ENCODE measurements around the gene FSTL5.

FSTL5 gene

DNA sequence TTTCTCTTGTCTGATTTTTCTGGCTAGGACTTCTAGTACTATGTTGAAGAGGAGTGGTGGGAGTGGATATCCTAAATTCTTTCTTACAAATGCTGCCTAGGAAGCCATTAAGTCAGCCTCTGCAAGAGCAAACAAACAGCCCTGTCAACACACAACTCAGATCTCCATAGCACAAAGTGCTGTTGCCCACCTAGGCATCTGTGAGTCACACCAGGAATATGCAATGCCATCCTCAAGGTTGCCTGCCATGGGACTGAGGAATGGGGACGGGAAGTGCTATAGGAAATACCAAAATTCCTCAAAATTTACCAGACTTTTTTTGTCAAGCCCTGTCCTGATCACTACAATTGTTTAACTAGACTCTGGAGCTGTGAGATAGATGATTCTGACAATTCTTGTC, 466.9 kb downstream of the FSTL5 start:
- DNase-seq: no peak

GRCh38 chr4:161680146-161680545, 483.7 kb downstream of the FSTL5 start:
- no peak for DNase-seq

- DNase-seq: no peak
Observed at GRCh38 chr4:161664740-161665139, 499.1 kb downstream of the FSTL5 start.

GRCh38 chr4:161663844-161664243, 500.0 kb downstream of the FSTL5 start:
- no peak for DNase-seq

DNA sequence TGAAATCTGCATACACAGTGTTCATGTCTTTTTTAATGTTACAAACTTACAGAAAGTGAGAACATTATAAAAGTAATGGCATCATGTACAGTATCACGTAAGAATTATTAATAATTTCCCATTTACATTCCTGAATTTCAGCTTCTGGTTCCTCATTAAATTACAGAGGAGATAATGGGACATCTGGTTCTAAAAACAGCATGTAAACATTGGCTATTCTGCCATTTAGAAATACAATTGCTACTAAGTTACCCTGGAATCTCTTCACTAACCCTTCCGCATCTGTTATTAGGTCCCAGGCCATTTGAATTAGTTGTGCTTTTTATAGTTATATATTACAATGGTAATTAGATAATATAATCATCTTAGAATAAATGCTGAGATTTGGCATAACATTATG, 505.1 kb downstream of the FSTL5 start:
- no peak for DNase-seq

DNA sequence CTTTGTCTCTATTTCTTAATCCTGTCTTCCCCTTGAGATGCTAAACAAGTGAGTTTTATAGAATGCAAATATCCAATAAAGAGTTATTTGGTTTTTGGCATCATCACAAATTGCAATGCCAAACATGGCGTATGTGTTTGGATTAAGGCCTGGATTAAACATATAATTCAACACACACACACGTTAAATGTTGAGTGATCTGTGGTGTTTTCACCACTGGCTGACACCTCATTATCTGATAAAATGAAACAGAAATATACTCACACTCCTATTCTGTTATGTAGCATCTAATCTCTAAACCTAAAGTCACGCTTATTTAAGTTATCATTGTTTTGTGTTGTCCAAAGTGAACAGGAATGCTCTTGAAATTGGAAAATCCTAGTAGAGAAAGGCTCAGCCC, 506.2 kb downstream of the FSTL5 start:
- no peak for DNase-seq

GRCh38 chr4:161656594-161656993, 507.2 kb downstream of the FSTL5 start:
- no peak for DNase-seq

- DNase-seq: no peak
Observed at GRCh38 chr4:161655148-161655547, 508.7 kb downstream of the FSTL5 start.

GRCh38 chr4:161653697-161654096, 510.1 kb downstream of the FSTL5 start:
- no peak for DNase-seq

DNA sequence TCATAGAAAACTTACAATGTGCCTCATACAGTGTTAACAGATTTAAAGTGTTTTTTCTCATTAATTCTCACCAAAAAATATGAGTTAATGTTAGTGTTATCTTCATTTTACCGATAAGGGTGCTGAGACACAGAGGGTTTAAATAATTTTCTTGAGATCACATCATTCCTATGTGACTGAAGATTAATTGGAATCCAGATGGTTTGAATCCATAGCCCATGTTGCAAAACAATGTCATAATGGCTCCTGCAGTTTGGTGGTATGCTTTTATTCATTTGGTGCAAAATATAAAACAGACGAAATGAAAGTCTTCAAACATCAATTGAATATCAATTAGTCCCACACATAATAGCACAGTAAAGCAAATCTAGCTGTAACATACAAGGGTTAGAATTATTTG, 512.2 kb downstream of the FSTL5 start:
- no peak for DNase-seq

DNA sequence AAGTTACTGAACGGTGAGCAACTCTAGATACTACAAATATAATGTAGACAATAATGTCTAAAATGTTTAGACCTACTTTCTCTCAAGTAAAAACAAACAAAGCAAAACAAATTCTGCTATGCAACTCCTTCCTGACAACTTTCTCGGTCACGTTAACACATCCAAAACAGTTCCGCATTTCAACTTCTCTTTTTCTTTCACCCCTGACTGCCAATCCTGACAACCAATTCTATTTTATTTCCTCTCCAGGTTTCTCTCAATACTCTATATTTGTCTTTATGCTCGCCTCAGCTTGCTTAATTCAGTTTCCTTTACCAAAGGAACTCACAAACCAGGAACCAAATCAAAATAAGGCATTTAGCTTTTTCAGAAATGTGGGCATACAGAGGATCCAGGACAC, 513.0 kb downstream of the FSTL5 start:
- DNase-seq: no peak

DNA sequence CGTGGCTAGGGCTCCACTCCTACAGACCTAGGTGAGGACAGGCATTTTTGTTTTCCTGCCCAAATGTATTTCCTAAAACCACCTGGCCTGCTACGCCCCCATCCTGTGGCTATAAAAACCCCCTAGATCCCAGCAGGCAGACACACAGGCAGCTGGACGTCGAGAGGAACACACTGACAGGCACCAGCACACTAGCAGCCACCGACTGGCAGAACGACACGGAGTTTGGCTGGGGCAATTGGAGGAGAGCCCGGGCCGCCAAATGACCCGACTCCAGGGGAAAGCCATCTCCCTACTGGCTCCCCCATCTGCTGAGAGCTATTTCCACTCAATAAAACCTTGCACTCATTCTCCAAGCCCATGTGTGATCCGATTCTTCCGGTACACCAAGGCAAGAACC, 516.0 kb downstream of the FSTL5 start:
- no peak for DNase-seq

- DNase-seq: no peak
Observed at GRCh38 chr4:161642708-161643107, 521.1 kb downstream of the FSTL5 start.

DNA sequence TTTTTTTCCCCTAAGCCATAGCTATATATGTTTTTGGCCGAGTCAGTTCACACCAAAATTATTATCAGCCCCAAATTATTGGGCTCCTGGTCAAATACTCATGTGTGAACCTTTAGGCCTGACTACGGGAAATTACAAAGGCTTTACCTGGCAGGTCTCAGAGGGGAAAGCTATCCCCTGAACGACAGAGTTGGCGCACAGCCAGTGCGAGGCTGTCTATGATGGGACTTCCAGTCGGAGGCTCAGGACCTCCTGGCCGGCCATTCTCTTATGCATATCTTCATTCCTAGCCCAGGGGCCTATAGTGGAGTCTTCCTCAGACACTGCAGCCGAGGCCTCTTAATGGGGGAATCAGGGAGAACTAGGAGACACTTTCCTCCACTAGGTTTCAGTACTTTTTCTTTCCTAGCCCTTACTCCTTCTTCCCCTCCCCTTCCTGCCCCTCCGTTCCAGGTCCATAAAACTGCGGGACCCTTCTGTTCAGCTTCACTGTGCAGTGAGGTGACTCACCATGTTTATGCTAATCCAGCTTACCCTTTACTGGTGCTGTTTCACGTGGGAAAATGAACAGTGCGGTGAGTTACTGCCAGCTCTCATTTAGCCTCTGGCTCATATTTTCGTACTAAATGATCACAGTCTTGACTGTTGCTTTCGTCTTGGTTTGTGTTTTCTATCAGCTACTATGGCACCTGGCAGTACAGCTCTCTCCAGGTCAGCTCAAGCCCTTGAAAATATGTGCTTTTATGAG, 533.9 kb downstream of the FSTL5 start:
- no peak for DNase-seq

- no peak for DNase-seq
Observed at GRCh38 chr4:161604516-161605300, 559.1 kb downstream of the FSTL5 start.

- no peak for DNase-seq
Observed at GRCh38 chr4:161601011-161601410, 562.8 kb downstream of the FSTL5 start.

GRCh38 chr4:161595230-161595771, 568.5 kb downstream of the FSTL5 start:
- no peak for DNase-seq

- no peak for DNase-seq
Observed at GRCh38 chr4:161585011-161585410, 578.8 kb downstream of the FSTL5 start.

GRCh38 chr4:161583549-161583948, 580.3 kb downstream of the FSTL5 start:
- no peak for DNase-seq

GRCh38 chr4:161581262-161582230, 582.3 kb downstream of the FSTL5 start:
- no peak for DNase-seq

- DNase-seq: no peak
Observed at GRCh38 chr4:161577579-161578301, 586.1 kb downstream of the FSTL5 start.

DNA sequence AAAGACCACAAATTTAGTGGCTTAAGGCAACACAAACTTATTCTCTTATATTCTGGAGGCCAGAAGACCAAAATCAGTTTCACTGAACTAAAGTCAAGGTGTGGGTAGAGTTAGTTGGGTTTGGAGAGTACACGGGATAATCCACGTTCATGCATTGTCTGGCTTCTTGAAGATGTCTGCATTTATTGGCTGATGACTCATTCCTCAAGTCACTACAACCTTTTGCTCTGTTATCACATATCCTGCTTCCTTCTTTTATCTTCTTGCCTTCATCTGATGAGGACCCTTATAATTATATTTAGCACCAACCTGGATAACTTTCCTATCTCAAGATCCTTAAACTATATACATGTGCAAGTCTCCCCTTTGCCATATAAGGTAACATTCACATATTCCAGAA, 590.0 kb downstream of the FSTL5 start:
- no peak for DNase-seq
